T-helper 17 cell (primary cell): ENCODE results near the gene SPAG6. TPM values are rescaled to one million over a fixed set of nuclear protein-coding genes. Genes with fewer than 3 reads are reported as not detected.
"Not testable (repeated sequence)": the region's sequence is repeated elsewhere in the genome, so short reads cannot be mapped to it uniquely, and the experiment has no call there.

ENCODE experiments used
- ATAC-seq: fragments of 150-1000 bp; cut with Tn5 transposase; 2 replicates; pipeline ENCODE4 v1.10.0; 2021; ENCODE audit warnings: mild to moderate bottlenecking, moderate library complexity
- DNase-seq, 3 donors: peaks; one replicate each; pipeline versions ENCODE4 v3.0.0 to v3.0.0-alpha.2; 2020 to 2021
- H3K9me3 ChIP-seq: one replicate; pipeline ENCODE4 v1.7.0; 2013; ENCODE audit warnings: low read length, mild to moderate bottlenecking; ENCODE audit not compliant: control insufficient read depth, poor library complexity, severe bottlenecking
- H3K27ac Mint-ChIP-seq: one replicate; pipeline ENCODE4 v1.8.0; 2022; ENCODE audit warnings: mild to moderate bottlenecking, moderate library complexity, mixed read lengths
- H3K27me3 Mint-ChIP-seq: one replicate; pipeline ENCODE4 v1.8.0; 2022; ENCODE audit warnings: mixed read lengths
- H3K36me3 Mint-ChIP-seq: one replicate; pipeline ENCODE4 v1.8.0; 2022; ENCODE audit warnings: low read depth, mixed read lengths
- H3K4me1 Mint-ChIP-seq: one replicate; pipeline ENCODE4 v1.8.0; 2022; ENCODE audit warnings: mild to moderate bottlenecking, mixed read lengths
- H3K4me3 Mint-ChIP-seq: one replicate; pipeline ENCODE4 v1.8.0; 2022; ENCODE audit warnings: mild to moderate bottlenecking, moderate library complexity, mixed read lengths
- total RNA-seq, 4 donors: library from RNA in 2 of 4; stranded (reverse) in 2 of 4; gene quantifications; one replicate each; pipeline ENCODE4 v1.2.3 and lab custom pipeline; 2022 to 2026

SPAG6 gene
- total RNA-seq, 2 donors from 2014 or later: not detected

DNA sequence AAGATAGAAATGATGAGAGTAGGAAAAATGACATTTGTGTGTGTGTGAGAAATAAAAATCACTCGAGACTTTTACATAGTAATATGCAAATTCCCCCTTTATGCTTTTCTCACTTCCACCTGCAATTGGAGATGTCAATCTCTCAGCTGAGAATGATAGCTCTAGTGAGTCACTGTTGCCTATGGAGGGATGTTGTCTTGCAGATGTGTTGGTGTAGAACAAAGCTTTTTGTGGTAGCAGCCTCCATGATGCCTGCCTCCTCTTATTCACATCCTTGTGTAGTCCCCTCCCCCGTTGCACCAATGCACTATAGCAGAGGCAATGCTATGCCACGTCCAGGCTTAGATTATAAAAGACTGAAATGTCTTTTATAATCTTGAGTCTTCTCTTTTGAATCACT, 33.8 kb downstream of the SPAG6 start:
- DNase-seq: no peak
- Mint-ChIP-seq H3K27me3 (peaks cover 18% of the 10 kb centered on the region), H3K36me3 (peaks cover 2% of the 10 kb centered on the region), H3K4me3 (no peak overlapping the region), H3K4me1 (no peaks in the 10 kb centered on the region), H3K27ac (no peak overlapping the region)
- no peak for ATAC-seq
- H3K9me3 ChIP-seq: no peaks in the 10 kb centered on the region

DNA sequence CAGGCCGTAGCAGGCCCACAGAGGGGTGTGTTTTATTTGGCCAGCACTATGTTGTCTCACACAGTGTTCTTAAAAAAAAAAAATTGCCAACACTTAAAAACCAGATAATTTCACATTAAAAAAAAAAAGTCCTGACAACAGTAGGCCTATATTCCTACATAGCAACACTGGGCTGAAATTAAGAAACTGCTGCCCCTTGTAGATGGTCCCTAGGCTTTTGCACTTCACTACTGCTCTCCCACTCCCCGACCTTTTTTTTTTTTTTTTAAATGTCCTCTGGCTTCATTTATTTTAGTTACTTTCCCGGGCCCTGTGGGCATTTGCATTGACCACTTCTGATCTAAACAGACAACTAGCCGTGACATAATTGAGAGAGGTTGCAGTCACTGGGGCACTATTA, 36.0 kb downstream of the SPAG6 start:
- H3K9me3 ChIP-seq: no peaks in the 10 kb centered on the region
- H3K4me1 Mint-ChIP-seq: no peaks in the 10 kb centered on the region
- no peak for DNase-seq
- H3K27ac Mint-ChIP-seq: no peak overlapping the region
- no peak overlapping the region for H3K4me3 Mint-ChIP-seq
- peaks cover 2% of the 10 kb centered on the region for H3K36me3 Mint-ChIP-seq
- H3K27me3 Mint-ChIP-seq: peaks cover 18% of the 10 kb centered on the region
- no peak for ATAC-seq

DNA sequence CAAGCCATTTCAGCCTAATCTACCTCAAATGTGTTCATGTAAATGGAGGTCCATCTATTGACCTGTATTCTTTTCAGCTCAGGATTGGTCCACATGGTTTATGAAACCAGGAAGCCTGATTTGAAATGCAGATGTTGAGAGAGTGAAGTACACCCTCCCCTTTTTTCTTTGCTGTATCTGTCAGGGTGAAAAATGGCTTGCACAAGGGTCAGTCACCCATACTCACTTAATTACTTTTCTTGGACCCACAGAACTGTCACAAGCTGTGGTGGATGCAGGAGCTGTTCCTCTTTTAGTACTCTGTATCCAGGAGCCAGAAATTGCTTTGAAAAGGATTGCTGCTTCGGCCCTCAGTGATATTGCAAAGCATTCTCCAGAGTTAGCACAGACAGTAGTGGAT, 41.2 kb downstream of the SPAG6 start:
- Mint-ChIP-seq H3K27me3 (peaks cover 12% of the 10 kb centered on the region), H3K4me1 (no peaks in the 10 kb centered on the region), H3K27ac (no peak overlapping the region), H3K36me3 (no peaks in the 10 kb centered on the region), H3K4me3 (no peak overlapping the region)
- ATAC-seq (no peak), DNase-seq (no peak)
- H3K9me3 ChIP-seq: no peaks in the 10 kb centered on the region

DNA sequence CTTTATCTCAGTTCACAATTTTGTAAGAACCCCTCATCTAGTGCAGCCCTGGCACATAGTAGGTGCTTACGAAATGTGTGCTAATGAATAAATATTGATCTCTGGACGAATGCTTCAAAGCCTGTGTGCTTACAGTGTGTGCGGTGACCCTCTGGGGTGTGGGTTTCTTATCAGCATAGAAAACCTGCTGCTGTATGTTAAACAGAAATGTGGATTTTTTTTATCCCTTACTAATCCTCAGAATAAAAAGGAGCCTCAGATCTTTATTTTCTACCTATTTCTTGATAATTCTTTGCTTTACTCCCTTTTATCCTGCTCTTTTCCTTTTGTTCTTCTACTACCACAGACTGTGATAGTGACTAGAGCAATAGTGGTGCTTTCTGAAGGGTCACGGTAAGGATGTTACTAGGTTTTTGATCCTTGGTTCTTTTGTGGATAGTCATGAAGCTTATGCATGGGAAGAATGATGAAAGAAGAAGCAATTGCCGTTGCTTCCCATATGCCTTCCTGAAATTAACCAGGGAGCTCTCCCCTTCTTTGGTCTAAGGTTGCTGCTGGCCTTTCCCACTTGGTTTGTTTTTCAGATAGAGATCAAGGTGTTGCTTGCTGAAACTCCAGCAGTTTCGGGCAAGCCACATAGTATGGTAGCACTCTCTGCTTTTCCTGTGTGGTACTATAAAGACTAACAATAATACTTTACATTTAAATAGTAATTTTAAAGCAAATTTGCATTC, 44.7 kb downstream of the SPAG6 start:
- no peak overlapping the region for H3K27ac Mint-ChIP-seq
- H3K9me3 ChIP-seq: no peaks in the 10 kb centered on the region
- no peaks in the 10 kb centered on the region for H3K4me1 Mint-ChIP-seq
- ATAC-seq (no peak), DNase-seq (no peak)
- peaks cover 21% of the 10 kb centered on the region for H3K27me3 Mint-ChIP-seq
- H3K36me3 Mint-ChIP-seq: no peaks in the 10 kb centered on the region
- no peak overlapping the region for H3K4me3 Mint-ChIP-seq

DNA sequence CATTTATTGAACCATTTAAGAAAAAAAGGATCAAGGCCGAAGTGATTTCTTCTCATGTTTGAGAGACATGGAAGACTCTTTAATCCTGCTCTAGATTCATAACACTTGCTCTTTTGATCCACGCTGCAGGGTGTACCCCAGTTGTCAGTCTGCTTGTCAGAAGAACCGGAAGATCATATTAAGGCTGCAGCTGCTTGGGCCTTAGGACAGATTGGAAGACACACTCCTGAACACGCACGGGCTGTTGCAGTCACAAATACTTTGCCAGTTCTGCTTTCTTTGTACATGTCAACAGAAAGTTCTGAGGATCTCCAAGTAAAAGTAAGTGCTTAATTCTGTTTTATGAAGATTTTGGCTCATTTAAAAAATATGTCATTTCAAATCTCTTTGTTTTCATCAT, 46.3 kb downstream of the SPAG6 start:
- Mint-ChIP-seq H3K4me1 (no peaks in the 10 kb centered on the region), H3K27ac (no peak overlapping the region)
- ATAC-seq: no peak

DNA sequence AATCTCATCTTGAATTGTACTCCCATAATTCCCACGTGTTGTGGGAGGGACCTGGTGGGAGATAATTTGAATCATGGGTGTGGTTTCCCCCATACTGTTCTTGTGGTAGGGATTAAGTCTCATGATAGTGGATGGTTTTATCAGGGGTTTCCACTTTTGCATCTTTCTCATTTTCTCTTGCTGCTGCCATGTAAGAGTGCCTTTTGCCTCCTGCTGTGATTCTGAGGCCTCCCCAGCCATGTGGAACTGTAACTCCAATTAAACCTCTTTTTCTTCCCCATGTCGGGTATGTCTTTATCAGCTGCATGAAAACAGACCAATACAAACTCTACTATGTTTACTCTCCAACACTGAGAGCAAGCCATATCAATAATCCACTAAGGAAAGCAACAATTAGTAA, 50.9 kb downstream of the SPAG6 start:
- not testable (repeated sequence) for H3K4me1 Mint-ChIP-seq, H3K4me3 Mint-ChIP-seq

More for the DNA sequence above, 46.3 kb downstream of the SPAG6 start:
- Mint-ChIP-seq H3K27me3 (peaks cover 37% of the 10 kb centered on the region), H3K4me3 (no peak overlapping the region), H3K36me3 (no peaks in the 10 kb centered on the region)
- DNase-seq: no peak
- H3K9me3 ChIP-seq: no peaks in the 10 kb centered on the region

DNA sequence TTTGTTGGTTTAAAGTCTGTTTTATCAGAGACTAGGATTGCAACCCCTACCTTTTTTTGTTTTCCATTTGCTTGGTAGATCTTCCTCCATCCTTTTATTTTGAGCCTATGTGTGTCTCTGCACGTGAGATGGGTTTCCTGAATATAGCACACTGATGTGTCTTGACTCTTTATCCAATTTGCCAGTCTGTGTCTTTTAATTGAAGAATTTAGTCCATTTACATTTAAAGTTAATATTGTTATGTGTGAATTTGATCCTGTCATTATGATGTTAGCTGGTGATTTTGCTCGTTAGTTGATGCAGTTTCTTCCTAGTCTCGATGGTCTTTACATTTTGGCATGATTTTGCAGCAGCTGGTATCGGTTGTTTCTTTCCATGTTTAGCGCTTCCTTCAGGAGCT, 61.6 kb downstream of the SPAG6 start:
- not testable (repeated sequence) for H3K4me3 Mint-ChIP-seq, H3K4me1 Mint-ChIP-seq, H3K27ac Mint-ChIP-seq, DNase-seq, H3K36me3 Mint-ChIP-seq, H3K9me3 ChIP-seq, ATAC-seq
- H3K27me3 Mint-ChIP-seq: peaks cover 29% of the 10 kb centered on the region

More for the DNA sequence above, 50.9 kb downstream of the SPAG6 start:
- H3K36me3 Mint-ChIP-seq, H3K27ac Mint-ChIP-seq, DNase-seq, ATAC-seq, H3K9me3 ChIP-seq: not testable (repeated sequence)
- peaks cover 37% of the 10 kb centered on the region for H3K27me3 Mint-ChIP-seq

DNA sequence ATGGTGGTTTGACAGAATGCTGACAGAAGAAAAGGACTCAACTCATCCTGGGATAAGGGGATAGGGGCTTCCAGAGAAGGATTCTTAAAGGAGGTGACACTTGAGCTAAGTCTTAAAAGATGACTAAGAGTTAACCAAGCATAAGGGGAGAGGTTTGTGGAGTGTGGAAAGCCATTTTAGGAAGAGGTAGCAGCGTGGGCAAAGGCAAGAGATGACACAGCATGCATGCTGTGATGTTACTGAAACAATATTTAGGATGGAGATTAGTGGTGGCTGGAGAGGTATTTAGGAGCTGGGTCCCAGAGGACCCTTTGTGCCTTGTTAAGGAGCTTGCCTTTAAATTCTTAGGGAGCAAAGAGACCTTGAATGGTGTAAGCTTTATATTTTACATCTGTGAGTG, 65.1 kb downstream of the SPAG6 start:
- no peak overlapping the region for H3K4me3 Mint-ChIP-seq
- peaks cover 23% of the 10 kb centered on the region for H3K27me3 Mint-ChIP-seq
- ATAC-seq (no peak), DNase-seq (no peak)
- no peak overlapping the region for H3K27ac Mint-ChIP-seq
- no peaks in the 10 kb centered on the region for H3K36me3 Mint-ChIP-seq
- H3K9me3 ChIP-seq: no peaks in the 10 kb centered on the region
- peaks cover 2% of the 10 kb centered on the region for H3K4me1 Mint-ChIP-seq

DNA sequence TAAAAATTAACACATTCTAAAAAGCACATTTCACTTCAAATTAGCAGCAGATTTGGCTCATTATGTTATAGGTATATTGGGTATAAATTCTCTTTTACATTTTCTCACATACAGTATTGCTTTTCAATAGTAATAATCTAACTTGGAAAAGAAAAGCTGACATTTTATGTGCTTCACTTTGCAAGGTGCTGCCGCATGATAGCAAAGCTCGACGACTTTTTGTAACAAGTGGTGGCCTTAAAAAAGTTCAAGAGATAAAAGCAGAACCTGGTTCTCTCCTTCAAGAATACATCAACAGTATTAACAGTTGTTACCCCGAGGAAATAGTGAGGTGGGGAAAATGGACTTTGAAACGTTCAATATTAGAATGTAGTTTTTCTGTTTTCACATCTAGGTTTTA, 65.5 kb downstream of the SPAG6 start:
- ATAC-seq (no peak), DNase-seq (no peak)
- Mint-ChIP-seq H3K36me3 (no peaks in the 10 kb centered on the region), H3K4me3 (no peak overlapping the region), H3K4me1 (peaks cover 2% of the 10 kb centered on the region), H3K27ac (no peak overlapping the region), H3K27me3 (peaks cover 23% of the 10 kb centered on the region)
- H3K9me3 ChIP-seq: no peaks in the 10 kb centered on the region

DNA sequence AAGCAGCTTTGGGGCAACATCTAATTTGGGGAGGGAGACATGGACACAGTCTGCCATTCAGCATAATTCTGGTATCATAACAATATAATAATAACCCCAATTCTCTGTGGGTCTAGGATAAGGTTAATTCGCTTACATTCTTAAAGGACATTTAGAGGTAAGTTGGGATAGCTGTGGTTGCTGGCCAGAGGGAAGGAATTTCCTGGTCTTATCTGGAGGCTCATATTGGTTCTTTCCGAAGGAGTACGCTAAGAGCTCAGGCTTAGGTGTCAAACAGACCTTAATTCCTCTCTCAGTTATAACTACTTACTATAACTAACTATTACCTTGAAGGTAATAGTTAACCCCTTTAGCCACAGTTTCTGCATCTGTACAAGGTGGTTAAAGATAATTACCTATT, 68.8 kb downstream of the SPAG6 start:
- DNase-seq (no peak), ATAC-seq (no peak)
- H3K9me3 ChIP-seq: no peaks in the 10 kb centered on the region
- Mint-ChIP-seq H3K27me3 (peaks cover 23% of the 10 kb centered on the region), H3K36me3 (no peaks in the 10 kb centered on the region), H3K27ac (no peak overlapping the region), H3K4me1 (peaks cover 2% of the 10 kb centered on the region), H3K4me3 (no peak overlapping the region)

DNA sequence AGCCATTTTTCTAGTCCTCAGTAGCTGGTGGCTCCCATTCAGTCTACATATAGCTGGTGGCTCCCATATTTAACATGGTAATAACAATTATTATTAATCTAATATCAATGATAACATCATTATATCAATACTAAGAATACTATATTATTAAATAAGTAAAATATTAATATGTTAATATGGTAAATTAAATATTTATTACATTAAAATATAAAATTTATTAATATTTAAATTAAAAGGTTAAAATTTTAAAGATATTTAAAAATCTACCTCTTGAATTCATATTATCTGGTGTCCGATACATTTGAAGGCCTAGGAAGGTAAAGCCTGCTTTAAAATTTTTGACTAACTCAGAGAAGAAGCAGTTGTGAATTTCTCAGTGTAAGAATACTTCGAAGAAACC, 69.8 kb downstream of the SPAG6 start:
- no peak for DNase-seq
- Mint-ChIP-seq H3K4me1 (peaks cover 2% of the 10 kb centered on the region), H3K4me3 (no peak overlapping the region), H3K27ac (no peak overlapping the region), H3K36me3 (no peaks in the 10 kb centered on the region), H3K27me3 (peaks cover 14% of the 10 kb centered on the region)
- no peak for ATAC-seq
- no peaks in the 10 kb centered on the region for H3K9me3 ChIP-seq

DNA sequence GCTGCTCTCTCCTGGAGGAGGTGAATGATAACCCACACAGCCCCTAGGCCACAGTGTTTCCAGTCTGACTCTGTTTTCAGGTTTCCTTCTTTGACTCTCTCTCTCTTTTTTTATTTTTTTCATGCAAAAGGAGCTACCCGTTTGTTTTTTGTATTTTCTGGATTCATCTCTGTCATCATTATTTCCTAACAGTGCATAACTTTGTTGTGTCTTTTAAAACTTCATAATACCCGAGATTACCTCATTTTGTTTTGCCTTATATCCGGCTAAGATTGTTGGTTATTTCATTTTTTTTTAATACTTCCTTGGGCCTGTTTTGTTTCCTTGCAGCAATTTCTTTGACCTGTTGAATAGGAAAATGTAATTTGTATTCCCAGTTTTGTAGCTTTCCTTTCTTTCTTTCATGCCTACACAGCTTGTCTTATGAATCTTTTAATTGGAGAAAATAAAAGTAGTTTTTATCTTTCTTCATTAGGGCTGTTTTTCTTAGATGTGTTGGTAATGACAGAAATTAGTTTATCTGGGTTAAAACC, 72.5 kb downstream of the SPAG6 start:
- Mint-ChIP-seq H3K4me1 (no peaks in the 10 kb centered on the region), H3K27ac (no peak overlapping the region)

DNA sequence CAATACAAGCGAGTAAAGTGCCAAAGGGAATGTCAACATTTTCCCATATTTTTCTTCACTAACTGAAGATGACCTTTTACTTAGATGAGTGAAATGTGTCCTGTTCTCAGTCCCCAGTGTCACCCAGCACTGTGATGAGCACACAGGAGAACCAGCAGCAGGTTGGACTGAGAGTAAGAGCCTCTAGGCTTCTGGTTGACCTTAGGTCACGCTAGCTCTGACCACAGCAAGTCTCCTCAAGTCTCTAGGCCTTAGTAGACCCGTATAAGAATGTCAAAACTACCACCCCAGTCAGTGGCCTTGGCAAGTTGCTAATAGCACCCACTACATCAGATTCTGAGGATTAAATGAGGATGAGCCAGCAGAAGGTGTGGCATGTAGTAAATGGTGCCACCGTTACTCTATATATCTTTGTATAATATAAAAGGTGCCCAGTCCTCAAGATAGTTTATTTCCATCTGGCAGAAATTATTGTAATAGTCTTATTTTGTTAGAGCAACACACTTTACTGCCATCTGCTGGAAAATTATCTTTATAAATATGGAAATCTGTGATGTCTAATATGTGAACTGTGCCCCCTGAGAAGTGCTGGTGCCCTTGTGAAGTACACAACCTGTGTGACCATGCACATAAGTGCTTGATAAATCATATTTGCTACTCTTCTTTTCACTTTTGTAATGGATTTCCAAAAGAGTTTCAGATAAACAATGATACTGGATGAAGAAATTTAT, 75.7 kb downstream of the SPAG6 start:
- ATAC-seq (peak; percentile 56), DNase-seq (no peak)
- H3K9me3 ChIP-seq: no peaks in the 10 kb centered on the region
- Mint-ChIP-seq H3K4me1 (no peaks in the 10 kb centered on the region), H3K27ac (no peak overlapping the region), H3K27me3 (no peaks in the 10 kb centered on the region), H3K36me3 (no peaks in the 10 kb centered on the region), H3K4me3 (no peak overlapping the region)

More for the DNA sequence above, 72.5 kb downstream of the SPAG6 start:
- DNase-seq (no peak), ATAC-seq (no peak)
- no peaks in the 10 kb centered on the region for H3K27me3 Mint-ChIP-seq
- H3K9me3 ChIP-seq: no peaks in the 10 kb centered on the region
- H3K36me3 Mint-ChIP-seq: no peaks in the 10 kb centered on the region
- no peak overlapping the region for H3K4me3 Mint-ChIP-seq
